A204.1 (cell line): ENCODE data around the gene CLDND2.

ENCODE experiments used
- FAIRE-seq: peaks from 2 replicates; lab custom pipeline; 2012; peaks lifted over from hg19 to GRCh38; lab: Jason Lieb, UNC

The CLDND2 gene

GRCh38 chr19:51354103-51354741 lies 14.6 kb downstream of the CLDND2 start:
- no peak for FAIRE-seq

GRCh38 chr19:51352783-51353360 lies 15.9 kb downstream of the CLDND2 start:
- no peak for FAIRE-seq

GRCh38 chr19:51351266-51351990 lies 17.4 kb downstream of the CLDND2 start:
- no peak for FAIRE-seq

GRCh38 chr19:51347209-51347928 lies 21.4 kb downstream of the CLDND2 start:
- no peak for FAIRE-seq

GRCh38 chr19:51346742-51347141 lies 22.1 kb downstream of the CLDND2 start:
- FAIRE-seq: no peak

- no peak for FAIRE-seq
Observed at GRCh38 chr19:51345076-51345620, 23.7 kb downstream of the CLDND2 start.

- no peak for FAIRE-seq
Observed at GRCh38 chr19:51342631-51343569, 25.9 kb downstream of the CLDND2 start.

GRCh38 chr19:51341976-51342580 lies 26.7 kb downstream of the CLDND2 start, which contains the start of gene VSIG10L:
VSIG10L (minus strand) TSS chr19:51342139; CDS start chr19:51342124, 15 bp downstream.
- no peak for FAIRE-seq

GRCh38 chr19:51341066-51341465 lies 27.7 kb downstream of the CLDND2 start:
- no peak for FAIRE-seq

- FAIRE-seq: no peak
Observed at GRCh38 chr19:51339687-51340656, 28.8 kb downstream of the CLDND2 start.

- no peak for FAIRE-seq
Observed at GRCh38 chr19:51339313-51339686, 29.5 kb downstream of the CLDND2 start.

- FAIRE-seq: no peak
Observed at GRCh38 chr19:51338563-51339312, 30.1 kb downstream of the CLDND2 start.

- FAIRE-seq: no peak
Observed at GRCh38 chr19:51337861-51338562, 30.8 kb downstream of the CLDND2 start.

GRCh38 chr19:51337141-51337860 lies 31.5 kb downstream of the CLDND2 start:
- FAIRE-seq: no peak

- FAIRE-seq: no peak
Observed at GRCh38 chr19:51333836-51334460, 34.9 kb downstream of the CLDND2 start.

- FAIRE-seq: no peak
Observed at GRCh38 chr19:51331716-51332115, 37.1 kb downstream of the CLDND2 start.

GRCh38 chr19:51331193-51331592 lies 37.6 kb downstream of the CLDND2 start:
- no peak for FAIRE-seq
